ENCODE results near the gene RTP2. TPM values are rescaled to one million over a fixed set of nuclear protein-coding genes. Genes with fewer than 3 reads are reported as not detected.

Gene RTP2
- total and polyA plus RNA-seq, 9 of the 15 experiments (the other 6 are each of a cell fraction or from before 2014, with no cell fraction given), result not detected

- TF ChIP-seq POLR2G (IDR thresholded peaks at IDR 0.05; ENCODE audit: low read depth, low read length), result peak; percentile 72
- TF ChIP-seq MAFK (IDR thresholded peaks at IDR 0.05; ENCODE audit: low read length), result no peak
- no peak for TF ChIP-seq ZNF197 (CRISPR knock-in tag; IDR thresholded peaks at IDR 0.05; ENCODE audit: low read depth)
- TF ChIP-seq KHSRP (IDR thresholded peaks at IDR 0.05), result no peak
- TF ChIP-seq, protein P1, sequence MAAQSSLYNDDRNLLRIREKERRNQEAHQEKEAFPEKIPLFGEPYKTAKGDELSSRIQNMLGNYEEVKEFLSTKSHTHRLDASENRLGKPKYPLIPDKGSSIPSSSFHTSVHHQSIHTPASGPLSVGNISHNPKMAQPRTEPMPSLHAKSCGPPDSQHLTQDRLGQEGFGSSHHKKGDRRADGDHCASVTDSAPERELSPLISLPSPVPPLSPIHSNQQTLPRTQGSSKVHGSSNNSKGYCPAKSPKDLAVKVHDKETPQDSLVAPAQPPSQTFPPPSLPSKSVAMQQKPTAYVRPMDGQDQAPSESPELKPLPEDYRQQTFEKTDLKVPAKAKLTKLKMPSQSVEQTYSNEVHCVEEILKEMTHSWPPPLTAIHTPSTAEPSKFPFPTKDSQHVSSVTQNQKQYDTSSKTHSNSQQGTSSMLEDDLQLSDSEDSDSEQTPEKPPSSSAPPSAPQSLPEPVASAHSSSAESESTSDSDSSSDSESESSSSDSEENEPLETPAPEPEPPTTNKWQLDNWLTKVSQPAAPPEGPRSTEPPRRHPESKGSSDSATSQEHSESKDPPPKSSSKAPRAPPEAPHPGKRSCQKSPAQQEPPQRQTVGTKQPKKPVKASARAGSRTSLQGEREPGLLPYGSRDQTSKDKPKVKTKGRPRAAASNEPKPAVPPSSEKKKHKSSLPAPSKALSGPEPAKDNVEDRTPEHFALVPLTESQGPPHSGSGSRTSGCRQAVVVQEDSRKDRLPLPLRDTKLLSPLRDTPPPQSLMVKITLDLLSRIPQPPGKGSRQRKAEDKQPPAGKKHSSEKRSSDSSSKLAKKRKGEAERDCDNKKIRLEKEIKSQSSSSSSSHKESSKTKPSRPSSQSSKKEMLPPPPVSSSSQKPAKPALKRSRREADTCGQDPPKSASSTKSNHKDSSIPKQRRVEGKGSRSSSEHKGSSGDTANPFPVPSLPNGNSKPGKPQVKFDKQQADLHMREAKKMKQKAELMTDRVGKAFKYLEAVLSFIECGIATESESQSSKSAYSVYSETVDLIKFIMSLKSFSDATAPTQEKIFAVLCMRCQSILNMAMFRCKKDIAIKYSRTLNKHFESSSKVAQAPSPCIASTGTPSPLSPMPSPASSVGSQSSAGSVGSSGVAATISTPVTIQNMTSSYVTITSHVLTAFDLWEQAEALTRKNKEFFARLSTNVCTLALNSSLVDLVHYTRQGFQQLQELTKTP (IDR thresholded peaks at IDR 0.05; ENCODE audit: low read depth in 1 of 2, partially characterized antibody in 2 of 2), result peak in 1 of 2 experiments; percentile 11
- no peak for TF ChIP-seq U2AF2 (optimal IDR thresholded peaks at IDR 0.05; ENCODE audit: low read depth, low read length)
- no peak for TF ChIP-seq STAT5A (IDR thresholded peaks at IDR 0.05; ENCODE audit: borderline replicate concordance, low read length)
- no peak for TF ChIP-seq GATA2 (CRISPR knock-in tag; IDR thresholded peaks at IDR 0.05)
- no peak for TF ChIP-seq EHMT2 (IDR thresholded peaks at IDR 0.05)
- TF ChIP-seq, protein P2, sequence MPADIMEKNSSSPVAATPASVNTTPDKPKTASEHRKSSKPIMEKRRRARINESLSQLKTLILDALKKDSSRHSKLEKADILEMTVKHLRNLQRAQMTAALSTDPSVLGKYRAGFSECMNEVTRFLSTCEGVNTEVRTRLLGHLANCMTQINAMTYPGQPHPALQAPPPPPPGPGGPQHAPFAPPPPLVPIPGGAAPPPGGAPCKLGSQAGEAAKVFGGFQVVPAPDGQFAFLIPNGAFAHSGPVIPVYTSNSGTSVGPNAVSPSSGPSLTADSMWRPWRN (IDR thresholded peaks at IDR 0.05; ENCODE audit: low read depth), result no peak
- TF ChIP-seq ZBTB9 (CRISPR knock-in tag; IDR thresholded peaks at IDR 0.05), result no peak; the same call in 1 of the 2 replicates
- no peak for TF ChIP-seq PHTF2 (CRISPR knock-in tag; IDR thresholded peaks at IDR 0.05)
- TF ChIP-seq MECOM (CRISPR knock-in tag; IDR thresholded peaks at IDR 0.05), result no peak
- no peak for TF ChIP-seq ZBTB1 (CRISPR knock-in tag; IDR thresholded peaks at IDR 0.05; ENCODE audit: borderline replicate concordance, low read depth)
- TF ChIP-seq CTCFL (IDR thresholded peaks at IDR 0.05; ENCODE audit: borderline replicate concordance, insufficient read depth, low read depth, low read length, poor library complexity, severe bottlenecking), result no peak
- no peak for TF ChIP-seq YBX1 (IDR thresholded peaks at IDR 0.05)
- TF ChIP-seq SREBF2 (CRISPR knock-in tag; IDR thresholded peaks at IDR 0.05), result no peak
- TF ChIP-seq XRCC3 (IDR thresholded peaks at IDR 0.05), result no peak
- no peak for TF ChIP-seq CHCHD3 (CRISPR knock-in tag; IDR thresholded peaks at IDR 0.05)
- no peak for TF ChIP-seq POU5F1 (IDR thresholded peaks at IDR 0.05; ENCODE audit: borderline replicate concordance, low read depth, low read length, partially characterized antibody)
Measured at GRCh38 chr3:187744169-187745151, 42.1 kb upstream of the RTP2 start (continued).

Data from K562 (cell line).